Measurements from ENCODE around the gene ELP2.
A peak's percentile ranks its signal among the peaks of the same experiment; 100 is the strongest.
"Not testable (repeated sequence)": the region's sequence is repeated elsewhere in the genome, so short reads cannot be mapped to it uniquely, and the experiment has no call there.

Gene ELP2, protein sequence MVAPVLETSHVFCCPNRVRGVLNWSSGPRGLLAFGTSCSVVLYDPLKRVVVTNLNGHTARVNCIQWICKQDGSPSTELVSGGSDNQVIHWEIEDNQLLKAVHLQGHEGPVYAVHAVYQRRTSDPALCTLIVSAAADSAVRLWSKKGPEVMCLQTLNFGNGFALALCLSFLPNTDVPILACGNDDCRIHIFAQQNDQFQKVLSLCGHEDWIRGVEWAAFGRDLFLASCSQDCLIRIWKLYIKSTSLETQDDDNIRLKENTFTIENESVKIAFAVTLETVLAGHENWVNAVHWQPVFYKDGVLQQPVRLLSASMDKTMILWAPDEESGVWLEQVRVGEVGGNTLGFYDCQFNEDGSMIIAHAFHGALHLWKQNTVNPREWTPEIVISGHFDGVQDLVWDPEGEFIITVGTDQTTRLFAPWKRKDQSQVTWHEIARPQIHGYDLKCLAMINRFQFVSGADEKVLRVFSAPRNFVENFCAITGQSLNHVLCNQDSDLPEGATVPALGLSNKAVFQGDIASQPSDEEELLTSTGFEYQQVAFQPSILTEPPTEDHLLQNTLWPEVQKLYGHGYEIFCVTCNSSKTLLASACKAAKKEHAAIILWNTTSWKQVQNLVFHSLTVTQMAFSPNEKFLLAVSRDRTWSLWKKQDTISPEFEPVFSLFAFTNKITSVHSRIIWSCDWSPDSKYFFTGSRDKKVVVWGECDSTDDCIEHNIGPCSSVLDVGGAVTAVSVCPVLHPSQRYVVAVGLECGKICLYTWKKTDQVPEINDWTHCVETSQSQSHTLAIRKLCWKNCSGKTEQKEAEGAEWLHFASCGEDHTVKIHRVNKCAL

GRCh38 chr18:36129300-36130038 lies at the start of gene ELP2, which contains the start of gene SLC39A6:
TSS of gene ELP2 (plus strand) at chr18:36129899. CDS start at chr18:36129934, 35 bp downstream.
TSS of gene SLC39A6 (minus strand) at chr18:36129340. CDS start at chr18:36127007, 2,333 bp downstream.
- DNase-seq (ENCODE audit: low spot score): peak; percentile 96

- not testable (repeated sequence) for DNase-seq (ENCODE audit: low spot score)
Measured at GRCh38 chr18:36081118-36081517, 48.6 kb upstream of the ELP2 start.

GRCh38 chr18:36083729-36084128 lies 46.0 kb upstream of the ELP2 start:
- DNase-seq (ENCODE audit: low spot score): no peak

GRCh38 chr18:36085195-36085594 lies 44.5 kb upstream of the ELP2 start:
- DNase-seq (ENCODE audit: low spot score): no peak

GRCh38 chr18:36086186-36086585 lies 43.5 kb upstream of the ELP2 start:
- DNase-seq (ENCODE audit: low spot score): peak; percentile 23

GRCh38 chr18:36088256-36088655 lies 41.4 kb upstream of the ELP2 start:
- DNase-seq (ENCODE audit: low spot score): peak; percentile 18

GRCh38 chr18:36089001-36089400 lies 40.7 kb upstream of the ELP2 start:
- DNase-seq (ENCODE audit: low spot score): no peak

- DNase-seq (ENCODE audit: low spot score): not testable (repeated sequence)
Measured at GRCh38 chr18:36092116-36092515, 37.6 kb upstream of the ELP2 start.

- no peak for DNase-seq (ENCODE audit: low spot score)
Measured at GRCh38 chr18:36094431-36094830, 35.3 kb upstream of the ELP2 start.

DNA sequence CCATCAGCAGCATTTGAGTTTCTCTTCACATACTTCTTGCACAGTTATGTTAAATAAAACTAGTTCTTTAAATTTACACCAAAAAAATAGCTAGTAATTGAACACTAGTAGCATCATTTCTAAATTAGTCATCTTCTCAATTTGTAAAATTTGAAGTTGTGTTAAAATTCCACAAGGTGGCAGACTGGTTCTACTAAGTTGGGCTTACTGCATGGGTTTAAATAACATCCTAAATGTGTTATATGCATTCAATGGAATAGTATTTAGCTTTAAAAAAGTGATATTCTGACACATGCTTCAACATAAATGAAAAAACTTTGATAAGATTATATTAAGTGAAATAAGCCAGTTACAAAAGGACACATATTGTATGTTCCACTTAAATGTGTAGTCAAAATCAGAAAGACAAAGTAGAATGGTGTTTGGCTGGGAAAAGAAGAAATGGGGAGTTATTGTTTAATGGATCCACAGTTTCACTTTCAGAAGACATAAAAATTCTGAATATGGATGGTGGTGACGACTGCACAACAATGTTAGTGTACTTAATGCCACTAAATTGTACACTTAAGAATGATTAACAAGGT lies 33.7 kb upstream of the ELP2 start:
- peak; percentile 88 for DNase-seq (ENCODE audit: low spot score)

DNA sequence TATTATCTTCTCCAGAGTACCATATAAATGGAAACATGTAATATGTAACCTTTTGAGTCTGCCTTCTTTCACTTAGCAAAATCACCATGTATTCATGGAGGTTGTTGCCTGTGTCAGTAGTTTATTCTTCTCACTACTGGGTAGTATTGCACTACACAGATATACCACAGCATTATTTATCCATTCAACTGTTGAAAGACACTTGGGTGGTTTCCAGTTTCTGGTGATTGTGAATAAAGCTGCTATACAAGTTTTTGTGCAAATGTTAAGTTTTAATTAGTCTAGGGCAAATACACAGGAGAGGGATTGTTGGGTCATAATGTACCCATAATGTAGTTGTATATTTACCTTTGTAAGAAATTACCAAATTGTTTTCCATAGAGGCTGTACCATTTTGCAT lies 32.7 kb upstream of the ELP2 start:
- no peak for DNase-seq (ENCODE audit: low spot score)

- DNase-seq (ENCODE audit: low spot score): no peak
Measured at GRCh38 chr18:36099311-36099710, 30.4 kb upstream of the ELP2 start.

- no peak for DNase-seq (ENCODE audit: low spot score)
Measured at GRCh38 chr18:36101943-36102342, 27.8 kb upstream of the ELP2 start.

- no peak for DNase-seq (ENCODE audit: low spot score)
Measured at GRCh38 chr18:36104749-36105148, 24.9 kb upstream of the ELP2 start.

- no peak for DNase-seq (ENCODE audit: low spot score)
Measured at GRCh38 chr18:36107477-36107876, 22.2 kb upstream of the ELP2 start.

DNA sequence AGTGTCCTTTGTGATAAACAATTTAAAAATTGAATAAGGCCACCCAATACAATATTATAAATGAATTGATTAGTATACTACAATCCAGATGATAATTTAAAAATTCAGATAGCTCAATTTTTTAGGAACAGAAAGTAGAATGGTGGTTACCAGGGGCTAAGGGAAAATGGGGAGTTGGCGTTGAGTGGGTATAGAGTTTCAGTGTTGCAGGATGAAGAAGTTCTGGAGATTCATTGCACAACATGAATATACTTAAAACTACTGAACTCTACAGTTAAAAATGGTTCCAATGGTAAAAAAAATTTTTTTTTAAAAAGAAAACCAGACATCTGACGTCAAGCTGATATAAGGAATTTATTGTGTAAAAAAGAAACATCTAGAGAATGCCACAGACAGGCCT lies 21.5 kb upstream of the ELP2 start:
- DNase-seq (ENCODE audit: low spot score): no peak

- DNase-seq (ENCODE audit: low spot score): no peak
Measured at GRCh38 chr18:36108601-36109000, 21.1 kb upstream of the ELP2 start.

- DNase-seq (ENCODE audit: low spot score): no peak
Measured at GRCh38 chr18:36109737-36110136, 20.0 kb upstream of the ELP2 start.

- DNase-seq (ENCODE audit: low spot score): no peak
Measured at GRCh38 chr18:36112302-36112701, 17.4 kb upstream of the ELP2 start.

DNA sequence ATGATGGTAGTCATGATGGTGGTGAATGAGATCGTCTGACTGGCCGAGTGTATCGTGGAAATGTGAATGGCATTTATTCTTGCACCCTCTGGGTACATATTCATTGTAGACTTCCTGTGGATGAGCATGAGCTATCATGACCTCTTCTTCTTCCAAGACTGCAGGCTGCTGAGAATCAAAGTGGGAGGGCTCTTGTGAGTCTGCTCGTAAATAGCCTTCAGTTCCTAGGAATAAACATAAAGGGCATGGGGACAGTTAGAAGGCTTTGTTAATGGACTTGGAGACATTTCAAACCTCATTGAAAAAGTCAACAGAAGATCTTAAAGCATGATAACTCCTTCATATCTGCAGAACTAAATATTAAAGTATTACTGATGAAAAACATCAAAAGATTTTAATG lies 15.4 kb upstream of the ELP2 start:
- no peak for DNase-seq (ENCODE audit: low spot score)

- no peak for DNase-seq (ENCODE audit: low spot score)
Measured at GRCh38 chr18:36114738-36115137, 15.0 kb upstream of the ELP2 start.

DNA sequence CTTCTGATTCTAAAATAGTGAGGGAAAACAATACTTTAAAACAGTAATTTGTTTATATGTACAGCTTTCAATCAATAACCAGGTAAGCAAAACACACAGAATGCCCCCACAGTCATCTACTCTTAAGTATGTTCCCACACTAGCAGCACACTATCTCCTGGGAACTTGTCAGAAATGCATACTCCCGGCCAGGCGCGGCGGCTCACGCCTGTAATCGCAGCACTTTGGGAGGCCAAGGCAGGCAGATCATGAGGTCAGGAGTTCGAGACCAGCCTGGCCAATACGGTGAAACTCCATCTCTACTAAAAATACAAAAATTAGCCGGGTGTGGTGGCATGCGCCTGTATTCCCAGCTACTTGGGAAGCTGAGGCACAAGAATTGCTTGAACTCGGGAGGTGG lies 12.9 kb upstream of the ELP2 start:
- DNase-seq (ENCODE audit: low spot score): not testable (repeated sequence)

Data from RKO (cell line).